ENCODE results near the gene CYTH4.
"Not testable (repeated sequence)": the region's sequence is repeated elsewhere in the genome, so short reads cannot be mapped to it uniquely, and the experiment has no call there.

Gene CYTH4

DNA sequence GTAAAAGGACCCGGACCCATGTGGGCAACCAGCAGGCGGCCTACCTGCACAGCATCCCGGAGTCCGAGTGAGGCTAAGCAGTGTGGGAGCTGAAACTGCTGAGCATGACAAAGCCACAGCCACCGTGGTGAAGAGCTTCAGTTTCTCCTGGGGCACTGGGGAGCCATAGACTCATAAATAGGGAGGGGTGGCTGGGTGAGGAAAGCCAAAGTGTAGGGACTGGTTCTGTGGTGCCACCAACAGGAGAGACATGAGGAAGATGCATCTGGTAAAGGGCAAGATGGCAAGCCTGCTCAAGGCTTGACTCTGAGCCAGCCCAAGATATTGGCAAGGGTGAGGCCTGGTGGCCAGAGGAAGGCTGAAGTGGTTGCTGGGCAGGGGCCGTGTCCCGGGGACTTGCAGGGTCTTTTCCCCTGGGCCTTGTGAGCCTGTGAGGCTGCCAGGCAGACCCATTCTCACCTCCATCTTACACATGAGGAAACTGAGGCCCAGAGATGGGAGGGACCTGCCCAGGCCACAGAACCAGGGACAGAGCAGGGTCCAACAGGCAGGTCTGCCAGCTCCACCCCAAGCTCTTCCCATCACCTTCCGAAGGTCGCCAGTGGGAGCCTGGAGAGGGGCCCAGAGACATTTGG, 30.4 kb downstream of the CYTH4 start:
- DNase-seq = no peak

DNA sequence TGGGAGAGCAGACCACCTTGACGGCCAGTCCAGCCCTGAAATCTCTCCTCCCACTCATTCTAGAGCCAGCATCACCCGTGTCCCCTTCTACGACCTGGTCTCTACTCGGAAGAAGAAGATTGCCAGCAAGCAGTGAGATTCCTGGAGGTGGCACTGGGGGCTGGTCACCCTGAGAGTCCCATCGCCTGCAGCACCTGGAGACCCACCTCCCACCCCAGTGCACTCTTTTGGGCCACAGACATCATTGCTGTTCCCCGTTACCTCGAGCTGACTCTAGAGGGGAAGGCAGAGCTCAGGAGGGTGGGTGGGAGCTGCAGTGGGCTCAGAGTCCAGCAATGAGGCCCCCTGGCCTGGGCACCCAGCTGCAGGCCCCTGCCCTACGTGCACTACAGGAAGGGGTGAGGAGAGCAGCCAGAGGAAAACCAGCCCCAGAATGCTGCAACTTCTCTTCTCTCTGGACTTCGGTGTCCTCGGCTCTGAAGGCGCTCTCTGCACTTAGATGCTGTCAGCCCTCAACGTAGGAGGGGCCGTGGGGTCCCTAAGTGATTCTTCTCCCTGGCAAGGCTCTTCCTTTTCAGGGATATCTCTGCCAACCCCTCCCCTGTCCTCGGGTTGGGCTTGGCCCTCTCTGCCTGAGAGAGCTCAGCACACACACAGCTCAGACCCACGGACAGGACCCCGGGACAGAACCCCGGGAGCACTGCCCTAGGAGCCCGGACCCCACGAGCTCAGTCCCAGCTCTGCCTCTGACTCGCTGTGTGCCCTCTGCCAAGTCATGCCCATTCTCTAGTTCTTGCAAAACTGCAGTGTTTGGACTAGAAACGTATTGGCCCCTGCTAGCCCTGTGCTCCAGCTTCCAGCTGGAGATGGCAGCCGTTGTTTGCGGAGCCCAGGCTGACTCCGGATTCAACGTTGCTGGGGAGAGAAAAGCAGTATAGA, 31.3 kb downstream of the CYTH4 start:
- no peak for DNase-seq

DNA sequence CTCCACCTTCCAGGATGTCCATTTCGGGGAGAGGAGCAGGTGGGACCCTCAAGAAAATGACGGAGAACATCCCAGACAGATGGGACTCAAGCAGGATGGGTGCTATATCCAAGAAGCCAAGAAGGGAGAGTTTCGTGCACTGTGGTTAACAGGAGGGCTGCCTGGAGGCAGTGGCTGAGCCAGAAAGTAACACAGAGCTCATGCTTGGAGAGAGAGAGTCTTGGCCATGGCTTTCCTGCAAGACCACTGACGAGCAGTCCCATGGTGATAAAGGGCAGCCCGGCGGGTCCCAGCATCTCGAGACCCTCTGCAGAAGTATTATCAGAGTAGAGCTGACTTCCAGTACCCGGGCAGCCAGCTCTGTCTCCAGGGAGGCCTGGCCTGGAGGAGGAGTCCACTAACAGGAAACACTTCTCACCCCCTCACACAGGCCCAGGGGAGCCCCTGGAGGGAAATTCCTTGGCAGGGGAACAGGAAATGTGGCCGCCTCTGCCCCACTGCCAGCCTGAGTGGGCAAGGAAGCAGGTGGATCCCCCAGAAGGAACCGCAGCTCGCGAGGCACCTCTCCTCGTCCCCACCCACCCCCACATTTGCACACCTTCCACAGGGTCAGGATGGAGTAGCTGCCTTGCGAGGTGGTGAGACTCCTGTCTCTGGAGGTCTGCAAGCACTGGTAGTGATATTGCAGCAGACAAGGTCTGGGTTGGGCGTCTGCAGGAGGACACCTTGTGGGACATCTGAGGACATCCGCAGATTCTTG, 32.2 kb downstream of the CYTH4 start:
- no peak for DNase-seq

DNA sequence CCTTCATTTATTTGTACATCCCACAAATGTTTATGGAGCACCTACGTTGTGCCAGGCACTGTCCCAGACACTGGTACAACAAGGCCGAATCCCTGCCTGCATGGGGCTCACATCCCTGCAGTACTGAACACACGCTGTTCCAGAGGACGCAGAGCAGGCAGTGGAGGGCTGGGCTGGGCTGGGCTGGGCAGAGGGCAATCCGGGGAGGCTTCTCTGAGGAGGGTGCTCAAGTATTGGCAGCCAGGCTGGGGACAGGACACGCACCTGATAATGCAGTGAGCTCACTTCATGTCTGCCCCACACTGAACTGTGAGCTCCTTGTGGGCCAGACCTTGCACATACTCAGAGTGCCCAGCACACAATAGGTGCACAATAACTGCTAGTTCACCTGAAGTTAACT, 34.1 kb downstream of the CYTH4 start:
- no peak for DNase-seq

DNA sequence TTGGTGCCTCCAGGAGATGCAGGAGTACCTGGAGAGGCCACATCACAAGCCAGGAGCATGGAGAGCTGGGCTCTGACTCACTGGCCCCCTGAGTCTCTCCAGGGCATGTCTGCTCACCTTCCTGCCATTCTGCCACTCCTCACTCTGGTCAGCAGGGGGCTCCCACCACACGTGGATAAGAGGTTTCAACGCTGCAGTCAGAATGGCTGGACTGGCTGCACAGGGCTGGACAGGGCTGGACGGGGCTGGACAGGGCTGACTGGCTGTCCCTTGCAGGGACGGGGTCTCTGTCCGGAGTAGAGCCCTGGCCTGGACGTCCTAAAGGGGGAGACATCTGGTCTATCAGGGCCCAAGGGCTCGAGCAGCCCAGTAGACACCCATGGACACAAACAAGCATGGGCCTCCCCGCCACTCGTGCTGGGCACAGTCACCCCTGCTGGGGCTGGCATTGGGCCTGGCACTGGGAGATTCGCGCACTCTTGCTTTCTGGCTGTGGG, 34.6 kb downstream of the CYTH4 start:
- DNase-seq = peak; percentile 51

DNA sequence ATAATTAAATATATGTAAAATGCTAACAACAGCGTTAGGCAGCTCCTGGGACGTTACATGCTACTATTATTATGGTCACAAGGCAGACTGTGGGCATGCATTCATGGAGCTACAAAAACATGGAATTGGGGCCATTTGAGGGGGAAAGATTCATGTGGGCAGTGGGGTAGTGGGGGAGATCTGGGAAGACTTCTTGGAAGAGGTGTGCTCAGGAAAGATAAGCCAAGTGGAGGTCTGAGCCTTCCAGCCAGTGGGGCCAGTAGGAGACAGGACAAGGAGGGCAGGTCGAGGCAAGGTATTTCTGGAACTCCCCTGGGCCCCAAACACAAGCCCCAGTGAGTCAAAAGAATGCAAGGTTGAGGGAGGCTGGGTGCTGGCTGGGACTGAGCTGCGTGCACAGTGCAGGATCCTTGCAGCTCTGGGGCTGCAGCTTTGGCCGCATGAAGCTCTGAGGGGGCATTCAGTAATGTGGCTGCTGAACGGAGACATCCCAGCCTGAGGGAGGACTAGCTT, 35.4 kb downstream of the CYTH4 start:
- DNase-seq = no peak

DNA sequence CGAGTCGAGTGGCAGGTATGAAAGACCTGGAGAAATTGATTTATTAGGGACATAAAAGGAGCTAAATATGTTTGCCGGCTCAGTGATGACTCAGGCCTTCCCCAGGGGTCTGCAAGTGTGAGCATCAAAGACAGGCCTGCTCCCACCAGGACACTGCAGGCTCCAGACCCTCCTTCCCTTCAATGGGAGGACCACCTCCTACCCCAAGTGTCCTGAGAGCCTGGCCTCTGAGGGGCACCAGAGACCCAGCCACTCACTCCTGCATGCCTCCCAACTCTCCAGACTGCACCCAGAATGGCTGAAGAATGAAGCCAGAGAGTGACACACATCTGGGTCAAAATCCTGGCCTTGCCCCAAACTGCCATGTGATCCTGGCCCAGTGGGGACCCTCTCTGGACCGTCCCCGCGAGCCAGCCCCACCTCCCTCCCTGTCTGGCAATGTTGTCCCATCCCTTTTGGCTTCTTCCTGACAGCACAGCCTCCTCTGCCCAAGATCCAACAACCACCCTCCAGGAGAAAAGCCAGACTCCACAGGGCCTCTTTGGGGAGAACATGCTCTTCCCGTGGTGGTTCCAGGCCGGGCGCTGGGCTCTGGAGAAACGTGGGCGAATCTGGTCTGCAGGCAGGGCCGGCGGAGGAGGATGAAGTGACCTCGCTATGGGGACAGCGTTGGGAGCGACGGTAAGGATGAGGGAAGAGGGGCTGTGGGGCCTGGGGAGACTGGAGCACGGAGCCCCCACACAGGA, 36.2 kb downstream of the CYTH4 start:
- DNase-seq = no peak

DNA sequence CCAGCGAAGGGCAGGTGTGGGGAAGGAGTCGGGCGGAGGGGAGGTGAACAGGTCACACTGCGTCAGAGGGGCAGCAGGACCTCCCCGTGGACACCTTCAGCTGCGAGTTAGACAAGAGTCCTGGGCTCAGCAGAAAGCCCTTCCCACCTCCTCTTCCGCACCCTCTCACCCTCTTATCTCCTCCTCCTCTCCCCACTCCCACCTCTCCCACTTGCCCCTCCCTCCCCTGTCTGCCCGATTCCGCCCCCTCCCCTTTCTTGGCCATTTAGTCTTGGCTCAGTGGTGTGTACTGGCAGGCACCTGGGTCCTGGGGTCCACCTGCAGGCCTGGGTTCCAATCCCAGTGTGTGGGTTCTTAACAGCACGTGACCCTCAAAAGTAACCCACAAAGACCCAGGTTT, 37.2 kb downstream of the CYTH4 start:
- DNase-seq = no peak

DNA sequence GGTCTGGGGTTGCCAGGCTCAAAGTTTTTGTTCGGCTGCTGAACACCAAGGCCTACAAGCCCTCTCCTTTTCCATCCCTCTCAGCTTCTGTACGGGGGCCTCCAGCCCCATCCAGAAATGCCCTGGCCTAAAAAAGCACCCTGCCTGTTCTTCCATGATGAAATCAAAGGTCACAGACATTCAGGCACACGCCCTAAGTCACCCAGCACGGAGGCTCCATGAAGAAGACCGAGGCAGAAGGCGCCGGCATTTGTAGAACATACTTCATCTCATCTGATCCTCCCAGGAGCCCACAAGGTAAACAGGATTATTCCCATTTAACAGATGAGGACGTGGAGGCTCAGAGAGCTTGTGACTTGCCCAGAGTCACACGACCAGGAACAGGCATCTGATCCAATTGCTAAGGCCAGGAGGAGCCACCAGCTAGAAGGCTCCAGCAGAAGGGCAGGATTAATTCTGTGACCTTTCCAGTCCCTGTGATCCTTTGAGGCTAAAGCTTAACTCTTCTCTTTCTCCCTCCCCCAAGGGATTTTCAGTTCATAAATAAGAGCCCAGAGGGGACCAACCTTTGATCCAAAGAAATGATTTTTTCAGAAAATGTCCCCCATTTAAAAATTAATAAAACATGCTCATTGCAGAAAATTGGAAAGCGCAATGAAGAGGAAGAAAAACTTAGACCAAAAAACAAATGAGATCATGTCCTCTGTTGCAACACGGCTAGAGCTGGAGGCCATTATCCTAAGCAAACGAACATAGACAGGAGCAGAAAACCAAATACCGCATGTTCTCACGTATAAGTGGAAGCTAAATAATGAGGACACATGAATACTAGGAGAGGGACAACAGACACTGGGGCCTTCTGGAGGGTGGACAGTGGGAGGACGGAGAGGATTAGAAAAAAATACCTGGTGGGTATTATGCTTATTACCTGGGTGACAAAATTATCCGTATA, 38.7 kb downstream of the CYTH4 start:
- peak; percentile 23 for DNase-seq

DNA sequence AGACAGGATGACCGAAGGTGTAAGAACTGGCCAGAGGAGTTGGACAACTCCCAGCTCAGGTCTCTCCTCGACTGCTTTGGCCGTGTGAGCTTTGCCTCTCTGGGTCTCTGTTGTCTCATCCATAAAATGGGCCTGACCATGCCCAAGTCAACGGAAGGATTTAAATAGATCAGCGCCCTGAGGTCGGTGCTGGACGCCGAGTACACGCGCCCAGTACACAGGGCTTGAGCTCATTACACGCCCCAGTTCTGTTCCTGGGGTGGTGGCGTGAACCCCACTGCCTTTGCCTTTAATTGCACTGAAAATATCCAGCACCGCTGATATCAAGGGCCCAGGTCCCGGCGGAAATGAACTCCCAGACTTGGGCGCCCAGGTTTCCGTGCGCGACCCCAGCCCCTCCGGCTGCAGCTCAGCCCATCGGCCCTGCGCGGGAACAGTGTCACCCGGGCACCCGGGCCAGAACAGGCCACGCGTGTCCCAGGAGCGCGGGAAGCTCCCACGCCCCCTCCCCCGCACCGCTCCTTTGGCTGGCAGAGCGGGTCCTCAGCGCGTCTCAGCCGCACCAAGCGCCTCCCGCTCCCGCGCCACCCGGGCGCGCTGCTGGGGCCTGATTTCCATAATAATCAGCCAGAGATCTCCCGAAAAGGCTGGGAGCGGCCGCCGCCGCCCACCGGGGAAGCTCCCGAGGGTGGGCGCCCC, 42.2 kb downstream of the CYTH4 start:
- DNase-seq = no peak

DNA sequence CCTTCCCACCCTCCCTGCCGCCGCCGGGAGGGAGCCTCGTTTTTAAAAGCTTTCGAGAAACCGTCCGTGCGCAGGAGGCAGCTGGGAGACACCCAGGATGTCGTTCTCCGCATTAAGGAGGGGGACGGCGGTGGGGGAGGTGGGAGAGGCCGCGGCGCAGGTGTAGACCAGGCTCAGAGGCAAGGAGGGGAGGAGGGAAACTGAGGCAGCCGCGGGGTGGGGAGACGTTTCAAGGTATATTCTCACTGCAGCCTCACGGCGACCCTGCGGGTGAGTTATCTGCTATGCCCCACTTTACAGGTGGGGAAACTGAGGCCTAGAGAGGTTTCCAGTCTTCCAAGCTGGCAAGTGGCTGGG, 42.7 kb downstream of the CYTH4 start:
- DNase-seq = no peak

DNA sequence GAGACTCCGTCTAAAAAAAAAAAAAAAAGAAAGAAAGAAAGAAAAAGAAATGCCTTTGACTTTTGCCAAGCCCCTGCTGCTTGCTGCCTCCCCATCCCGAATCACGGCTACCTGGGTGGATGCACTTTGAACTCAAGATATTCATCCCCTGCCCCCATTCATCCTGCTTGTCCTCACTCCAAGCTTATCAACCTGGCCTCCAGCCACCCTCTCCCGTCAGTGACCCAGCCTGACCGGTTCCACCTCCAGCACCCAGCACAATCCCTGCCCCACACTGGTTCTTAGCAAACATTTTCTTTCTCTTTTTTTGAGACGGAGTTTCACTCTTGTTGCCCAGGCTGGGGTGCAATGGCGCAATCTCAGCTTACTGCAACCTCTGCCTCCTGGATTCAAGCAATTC, 44.4 kb downstream of the CYTH4 start:
- DNase-seq = no peak

DNA sequence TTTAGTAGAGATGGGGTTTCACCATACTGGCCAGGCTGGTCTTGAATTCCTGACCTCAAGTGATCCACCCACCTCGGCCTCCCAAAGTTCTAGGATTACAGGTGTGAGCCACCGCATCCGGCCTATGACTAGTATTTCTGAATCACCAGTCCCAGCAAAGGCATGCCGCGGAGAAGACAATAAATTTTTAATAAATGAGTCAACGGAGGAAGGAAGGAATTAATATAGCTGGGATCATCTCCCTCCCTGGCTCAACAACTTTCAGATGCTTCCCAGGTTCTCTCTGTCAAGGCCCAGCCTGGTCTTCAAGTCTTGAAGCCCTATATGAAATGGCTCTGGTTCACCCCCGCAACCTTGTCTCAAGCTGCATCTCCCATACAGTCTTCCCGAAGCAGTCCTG, 45.7 kb downstream of the CYTH4 start:
- no peak for DNase-seq

DNA sequence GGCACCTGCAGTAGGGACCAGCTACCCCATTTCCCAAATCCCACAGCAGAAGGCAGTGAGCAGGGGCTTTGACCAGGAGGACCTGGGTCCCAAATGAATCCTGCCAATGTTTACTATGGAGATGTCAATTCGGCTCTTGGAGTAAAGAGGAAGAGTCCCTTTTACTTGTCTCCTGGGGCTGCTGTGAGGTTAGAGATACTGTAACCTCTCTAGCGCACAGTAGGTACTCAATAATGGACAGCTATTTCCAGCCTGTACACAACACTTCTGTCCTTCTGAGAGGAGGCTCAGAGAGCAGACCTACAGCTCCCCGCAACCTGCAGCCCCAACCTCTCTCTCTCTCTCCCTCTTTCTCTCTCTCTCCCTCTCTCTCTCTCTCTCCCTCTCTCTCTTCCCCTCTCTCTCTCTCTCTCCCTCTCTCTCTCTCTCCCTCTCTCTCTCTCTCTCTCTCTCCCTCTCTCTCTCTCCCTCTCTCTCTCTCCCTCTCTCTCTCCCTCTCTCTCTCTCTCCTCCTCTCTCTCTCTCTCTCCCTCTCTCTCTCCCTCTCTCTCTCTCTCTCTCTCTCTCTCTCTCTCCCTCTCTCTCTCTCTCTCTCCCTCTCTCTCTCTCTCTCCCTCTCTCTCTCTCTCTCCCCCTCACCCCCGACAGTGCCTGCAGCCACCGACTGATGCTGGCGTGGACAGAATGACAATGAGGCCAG, 46.4 kb downstream of the CYTH4 start:
- not testable (repeated sequence) for DNase-seq

DNA sequence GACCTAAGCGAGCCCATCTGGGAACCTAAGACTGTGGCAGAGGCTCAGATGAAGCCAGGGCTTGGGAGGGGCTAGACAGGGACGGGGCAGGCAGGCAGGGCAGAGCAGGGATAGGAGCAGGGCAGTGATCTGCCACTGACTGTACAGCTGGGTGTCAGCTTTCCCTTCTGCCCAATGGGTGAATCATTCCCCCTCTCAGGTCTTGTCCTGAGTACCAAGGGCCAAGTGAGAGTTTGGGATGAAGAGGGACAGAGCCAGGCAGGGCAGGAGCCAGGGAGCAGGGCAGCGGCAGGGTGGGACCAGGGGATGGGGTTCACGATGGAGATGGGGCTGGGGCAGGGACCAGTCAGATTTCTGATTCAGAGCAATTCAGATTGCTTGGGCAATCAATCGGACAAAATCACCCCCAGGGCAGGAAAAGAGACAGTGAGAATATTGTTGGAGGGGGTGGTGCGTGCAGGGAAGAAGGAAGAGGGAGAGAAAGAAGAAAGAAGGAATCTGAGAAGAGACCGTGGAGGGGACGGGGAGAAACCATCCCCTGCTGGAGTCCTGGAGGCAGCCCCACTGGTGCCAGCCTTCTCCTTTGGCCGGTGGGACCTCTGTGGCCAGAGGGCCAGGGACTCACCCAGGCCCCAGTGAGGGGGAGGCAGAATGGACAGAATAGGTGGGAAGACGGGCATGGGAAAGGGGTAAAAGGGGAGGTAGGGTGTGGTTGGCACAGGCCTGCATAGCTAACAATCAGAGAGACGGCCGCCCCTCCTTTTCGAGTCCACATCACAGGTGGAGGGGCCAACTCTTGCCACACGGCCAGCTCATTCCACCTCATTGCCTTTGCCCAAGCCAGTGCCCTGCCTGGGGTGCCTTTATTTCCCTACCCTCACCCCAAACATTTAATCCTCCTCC, 47.2 kb downstream of the CYTH4 start:
- DNase-seq = no peak

DNA sequence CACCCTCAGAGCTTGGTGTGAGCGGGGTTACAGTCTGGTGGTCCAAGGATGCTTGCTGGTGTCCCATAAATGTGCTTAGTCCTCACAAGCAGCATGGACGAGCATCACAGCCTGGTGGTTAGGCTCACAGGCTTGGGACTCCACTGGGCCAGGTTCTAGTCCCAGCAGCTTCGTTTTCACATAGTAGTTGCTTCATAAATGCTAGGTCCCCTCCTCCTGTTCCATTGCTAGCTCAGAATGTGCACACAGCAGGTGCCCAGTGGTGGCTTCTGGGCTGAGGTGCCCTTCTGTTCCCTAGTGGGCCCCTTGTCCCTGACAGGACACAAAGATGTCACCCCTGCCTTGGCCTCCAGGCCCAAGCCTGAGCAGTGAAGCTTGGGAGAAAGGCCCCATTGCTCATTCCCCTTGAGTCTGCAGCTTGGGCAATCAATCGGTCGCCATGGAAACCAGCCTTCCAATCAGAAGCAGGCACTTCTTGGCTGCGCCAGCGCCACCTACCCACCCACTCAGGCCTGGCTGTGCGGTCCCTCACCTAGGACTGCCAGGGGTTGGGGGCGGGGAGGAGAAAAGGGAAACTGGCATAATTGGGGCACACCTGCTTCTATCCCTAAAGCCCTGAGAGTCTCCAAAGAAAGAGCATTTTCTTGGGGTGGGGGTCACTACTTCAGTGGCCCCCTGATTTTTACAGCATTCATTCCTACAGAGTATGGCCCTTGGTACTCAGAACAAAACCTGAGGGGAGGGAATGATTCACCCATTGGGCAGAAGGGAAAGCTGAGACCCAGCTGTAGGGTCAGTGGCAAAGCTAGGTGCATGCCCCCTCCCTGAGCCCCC, 48.1 kb downstream of the CYTH4 start:
- peak; percentile 26 for DNase-seq

DNA sequence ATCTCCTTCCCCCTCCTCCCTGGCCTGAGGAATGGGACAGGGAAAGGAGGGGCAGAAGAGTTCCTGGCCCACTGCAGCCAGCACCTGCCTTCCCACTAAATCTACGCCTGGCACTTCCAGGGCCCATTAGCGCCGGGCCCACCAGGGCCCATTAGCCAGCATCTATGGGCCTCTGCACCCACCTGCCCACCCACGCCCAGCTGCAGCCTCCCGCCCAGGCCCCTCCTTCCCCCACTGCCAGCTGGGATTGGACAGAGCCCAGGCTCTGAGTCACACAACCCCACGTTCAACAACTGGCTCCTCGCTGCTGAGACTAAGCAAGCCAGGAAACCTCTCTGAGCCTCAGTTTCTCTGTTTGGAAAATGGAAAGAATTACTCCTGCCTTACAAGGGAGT, 48.7 kb downstream of the CYTH4 start:
- DNase-seq = no peak
